ENCODE measurements around the gene SPINK5.
"Not testable (repeated sequence)": the region's sequence is repeated elsewhere in the genome, so short reads cannot be mapped to it uniquely, and the experiment has no call there.

The SPINK5 gene, protein sequence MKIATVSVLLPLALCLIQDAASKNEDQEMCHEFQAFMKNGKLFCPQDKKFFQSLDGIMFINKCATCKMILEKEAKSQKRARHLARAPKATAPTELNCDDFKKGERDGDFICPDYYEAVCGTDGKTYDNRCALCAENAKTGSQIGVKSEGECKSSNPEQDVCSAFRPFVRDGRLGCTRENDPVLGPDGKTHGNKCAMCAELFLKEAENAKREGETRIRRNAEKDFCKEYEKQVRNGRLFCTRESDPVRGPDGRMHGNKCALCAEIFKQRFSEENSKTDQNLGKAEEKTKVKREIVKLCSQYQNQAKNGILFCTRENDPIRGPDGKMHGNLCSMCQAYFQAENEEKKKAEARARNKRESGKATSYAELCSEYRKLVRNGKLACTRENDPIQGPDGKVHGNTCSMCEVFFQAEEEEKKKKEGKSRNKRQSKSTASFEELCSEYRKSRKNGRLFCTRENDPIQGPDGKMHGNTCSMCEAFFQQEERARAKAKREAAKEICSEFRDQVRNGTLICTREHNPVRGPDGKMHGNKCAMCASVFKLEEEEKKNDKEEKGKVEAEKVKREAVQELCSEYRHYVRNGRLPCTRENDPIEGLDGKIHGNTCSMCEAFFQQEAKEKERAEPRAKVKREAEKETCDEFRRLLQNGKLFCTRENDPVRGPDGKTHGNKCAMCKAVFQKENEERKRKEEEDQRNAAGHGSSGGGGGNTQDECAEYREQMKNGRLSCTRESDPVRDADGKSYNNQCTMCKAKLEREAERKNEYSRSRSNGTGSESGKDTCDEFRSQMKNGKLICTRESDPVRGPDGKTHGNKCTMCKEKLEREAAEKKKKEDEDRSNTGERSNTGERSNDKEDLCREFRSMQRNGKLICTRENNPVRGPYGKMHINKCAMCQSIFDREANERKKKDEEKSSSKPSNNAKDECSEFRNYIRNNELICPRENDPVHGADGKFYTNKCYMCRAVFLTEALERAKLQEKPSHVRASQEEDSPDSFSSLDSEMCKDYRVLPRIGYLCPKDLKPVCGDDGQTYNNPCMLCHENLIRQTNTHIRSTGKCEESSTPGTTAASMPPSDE

GRCh38 chr5:148063861-148064260 is at the start of gene SPINK5:
SPINK5 (plus strand) TSS chr5:148063980; CDS start chr5:148064045, 65 bp downstream.
- no peak for DNase-seq

DNA sequence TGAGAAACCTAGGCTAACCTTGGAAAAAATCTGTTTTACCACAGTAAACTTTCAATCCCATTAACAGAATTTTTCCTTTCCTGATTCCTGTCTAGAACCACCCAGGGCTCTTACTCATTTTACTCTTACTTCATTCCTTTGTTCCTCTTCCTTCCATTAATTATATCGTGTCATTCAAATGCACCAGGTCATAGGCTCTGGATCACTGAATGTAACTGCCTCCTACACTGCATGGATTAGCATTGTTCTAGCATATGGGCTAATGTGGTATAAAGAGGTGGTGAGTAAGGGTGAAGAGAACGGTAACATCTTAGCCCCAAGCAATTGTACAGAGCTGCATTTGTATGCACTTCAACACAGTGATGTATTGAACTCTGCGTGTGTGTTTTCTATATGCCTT is 49.5 kb upstream of the SPINK5 start:
- DNase-seq: no peak

- DNase-seq: no peak
Measured at GRCh38 chr5:148020257-148020988, 43.4 kb upstream of the SPINK5 start.

DNA sequence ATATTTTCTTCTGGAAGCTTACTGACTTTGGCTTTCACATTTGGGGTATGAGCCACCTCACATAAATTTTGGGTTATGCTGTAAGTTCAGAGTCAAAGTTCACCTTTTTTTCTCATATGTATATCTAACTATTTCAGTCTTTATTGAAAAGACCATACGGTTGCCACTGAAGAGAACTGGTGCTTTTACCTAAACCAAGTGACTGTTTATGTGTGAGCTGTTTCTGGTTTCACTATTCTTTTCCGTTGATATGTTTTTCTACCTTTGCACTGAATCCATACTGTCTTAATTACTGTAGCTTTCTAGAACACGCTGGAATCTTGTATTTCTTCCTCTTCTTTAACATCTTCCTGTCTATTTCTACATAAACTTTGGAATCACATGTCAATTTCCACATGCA is 36.3 kb upstream of the SPINK5 start:
- no peak for DNase-seq

- no peak for DNase-seq
Measured at GRCh38 chr5:148029131-148029530, 34.6 kb upstream of the SPINK5 start.

GRCh38 chr5:148033134-148033533 is 30.6 kb upstream of the SPINK5 start:
- DNase-seq: no peak

DNA sequence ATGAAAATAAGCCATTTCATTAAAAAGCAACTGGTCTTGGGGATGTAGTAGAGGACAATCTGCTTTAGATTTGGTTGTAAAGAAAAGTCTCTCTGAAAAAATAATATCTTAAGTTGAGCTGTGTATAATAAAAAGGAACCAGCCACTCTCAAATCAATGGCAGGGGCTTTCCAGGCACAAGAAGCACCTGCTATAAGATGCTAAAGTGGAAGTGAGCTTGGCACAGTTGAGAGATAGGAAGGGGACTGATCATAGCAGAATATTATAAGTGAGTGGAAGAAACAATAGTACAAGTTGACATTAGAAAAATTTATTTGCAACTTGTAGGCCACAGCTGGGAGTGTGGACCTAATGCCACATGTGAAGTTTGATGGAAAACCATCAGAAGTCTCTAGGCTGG is 28.1 kb upstream of the SPINK5 start:
- DNase-seq: no peak

DNA sequence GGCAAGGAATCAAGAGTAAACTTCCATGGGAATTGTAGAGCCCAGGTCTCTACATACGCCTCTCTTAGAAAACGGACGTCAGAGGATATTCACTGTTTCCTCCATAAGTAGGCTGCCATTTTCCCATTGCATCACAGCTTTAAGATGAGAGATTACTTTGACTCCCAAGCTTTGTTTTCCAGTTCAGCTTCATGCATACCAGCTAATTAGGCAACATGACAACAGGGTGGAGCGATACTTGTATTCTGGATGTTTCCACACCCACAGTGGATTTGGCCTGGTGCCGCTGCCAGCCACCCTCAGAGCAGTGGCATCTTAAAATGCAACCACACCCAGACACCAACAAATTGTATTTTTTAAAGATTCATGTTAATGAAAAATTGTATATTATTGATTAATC is 20.9 kb upstream of the SPINK5 start:
- no peak for DNase-seq

- no peak for DNase-seq
Measured at GRCh38 chr5:148043705-148044104, 20.1 kb upstream of the SPINK5 start.

DNA sequence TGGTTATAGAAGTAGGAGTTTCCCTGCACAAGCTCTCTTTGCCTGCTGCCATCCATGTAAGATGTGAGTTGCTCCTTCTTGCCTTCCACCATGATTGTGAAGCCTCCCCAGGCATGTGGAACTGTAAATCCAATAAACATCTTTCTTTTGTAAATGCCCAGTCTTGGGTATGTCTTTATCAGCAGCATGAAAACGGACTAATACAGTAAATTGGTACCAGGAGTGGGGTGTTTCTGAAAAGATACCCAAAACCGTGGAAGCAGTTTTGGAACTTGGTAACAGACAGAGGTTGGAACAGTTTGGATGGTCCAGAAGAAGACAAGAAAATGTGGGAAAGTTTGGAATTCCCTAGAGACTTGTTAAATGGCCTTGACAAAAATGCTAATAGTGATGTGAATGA is 8.6 kb upstream of the SPINK5 start:
- DNase-seq: not testable (repeated sequence)

GRCh38 chr5:148060309-148060708 is 3.5 kb upstream of the SPINK5 start:
- no peak for DNase-seq

GRCh38 chr5:148060881-148061280 is 2.9 kb upstream of the SPINK5 start:
- no peak for DNase-seq

GRCh38 chr5:148070621-148071020 is 6.8 kb downstream of the SPINK5 start:
- DNase-seq: no peak

DNA sequence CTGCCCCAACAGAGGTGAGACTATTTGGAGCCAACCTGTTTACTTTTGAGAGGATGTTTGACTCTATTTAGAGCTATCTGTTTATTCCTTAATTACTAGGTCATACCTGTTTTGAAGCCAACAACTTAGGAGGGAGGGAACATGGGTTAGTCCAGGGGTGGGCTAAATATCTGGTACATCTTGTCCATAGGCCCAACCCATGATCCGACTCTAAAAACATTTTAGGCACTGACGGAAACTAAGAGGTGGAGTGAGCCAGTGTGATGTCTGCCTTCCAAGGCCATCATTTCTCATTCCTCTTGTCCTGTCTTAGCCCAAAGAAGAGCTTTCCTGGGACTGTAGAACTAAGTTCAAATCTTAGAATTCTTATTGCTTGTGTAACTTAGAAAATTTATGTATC is 8.4 kb downstream of the SPINK5 start:
- DNase-seq: no peak

GRCh38 chr5:148075529-148075928 is 11.7 kb downstream of the SPINK5 start:
- DNase-seq: no peak

DNA sequence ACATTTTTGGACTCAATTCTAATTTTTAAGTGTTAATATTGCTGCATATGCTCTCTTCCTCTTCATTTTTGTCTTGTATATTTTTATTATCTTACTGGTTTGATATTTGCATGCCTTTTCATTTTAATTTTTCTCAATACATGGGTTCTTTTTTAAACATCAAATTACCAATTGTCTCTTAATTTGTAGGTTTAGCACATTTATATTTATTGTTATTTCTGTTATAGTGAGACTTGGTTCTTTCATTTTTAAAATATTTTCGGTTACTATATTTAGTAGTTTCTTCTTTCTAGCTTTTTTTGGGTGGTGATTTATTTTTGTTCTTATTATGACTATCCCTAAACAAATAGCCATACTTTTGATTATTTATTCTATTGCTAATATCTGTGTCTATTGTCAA is 19.4 kb downstream of the SPINK5 start:
- DNase-seq: no peak

- no peak for DNase-seq
Measured at GRCh38 chr5:148084269-148084668, 20.5 kb downstream of the SPINK5 start.

DNA sequence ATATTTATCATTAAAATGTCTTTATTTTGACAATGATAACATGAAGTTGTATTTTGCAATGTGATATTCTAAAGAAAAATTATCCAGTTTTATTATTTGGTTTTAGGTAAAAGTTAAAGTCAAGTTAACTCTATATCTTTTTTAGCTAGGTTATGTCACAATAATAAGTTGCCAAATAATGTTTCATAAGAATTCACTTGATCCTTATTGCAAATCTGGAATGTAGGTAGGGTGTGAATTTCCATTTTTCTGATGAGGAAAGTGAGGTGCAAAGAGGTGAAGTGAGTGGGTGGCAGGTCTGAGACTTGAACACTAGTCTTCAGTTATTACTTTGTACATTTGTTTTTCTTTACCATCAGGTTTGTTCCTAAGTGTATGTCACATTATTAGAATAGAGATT is 21.5 kb downstream of the SPINK5 start:
- DNase-seq: no peak

DNA sequence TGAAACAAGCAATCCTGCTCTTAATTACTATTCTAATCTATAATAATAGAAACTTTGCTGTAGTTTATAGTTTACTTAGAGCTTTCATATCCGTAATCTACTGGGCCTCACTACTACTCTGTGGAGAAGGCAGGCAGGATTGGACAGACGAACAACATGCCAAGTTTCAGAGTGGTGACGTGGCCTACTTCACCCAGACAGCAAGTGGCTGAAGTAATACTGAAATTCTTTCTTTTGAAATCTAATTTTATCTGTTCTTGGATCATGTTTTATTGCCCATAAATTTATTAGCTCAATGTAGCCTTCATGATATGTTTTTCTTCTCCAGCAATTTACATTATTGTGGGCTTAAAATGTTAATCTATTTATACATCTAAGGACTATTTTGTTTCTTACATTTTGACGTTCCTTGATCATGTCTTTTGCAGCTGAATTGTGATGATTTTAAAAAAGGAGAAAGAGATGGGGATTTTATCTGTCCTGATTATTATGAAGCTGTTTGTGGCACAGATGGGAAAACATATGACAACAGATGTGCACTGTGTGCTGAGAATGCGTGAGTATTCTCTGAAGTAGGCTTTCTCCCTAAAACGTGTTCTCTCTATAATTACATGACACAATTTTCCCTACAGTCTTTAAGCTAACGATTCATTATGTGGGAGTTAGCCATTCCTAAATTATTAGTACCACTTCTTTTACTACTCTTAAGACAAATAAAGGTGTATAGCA is 22.4 kb downstream of the SPINK5 start:
- DNase-seq: no peak

GRCh38 chr5:148090146-148090772 is 26.5 kb downstream of the SPINK5 start:
- no peak for DNase-seq

DNA sequence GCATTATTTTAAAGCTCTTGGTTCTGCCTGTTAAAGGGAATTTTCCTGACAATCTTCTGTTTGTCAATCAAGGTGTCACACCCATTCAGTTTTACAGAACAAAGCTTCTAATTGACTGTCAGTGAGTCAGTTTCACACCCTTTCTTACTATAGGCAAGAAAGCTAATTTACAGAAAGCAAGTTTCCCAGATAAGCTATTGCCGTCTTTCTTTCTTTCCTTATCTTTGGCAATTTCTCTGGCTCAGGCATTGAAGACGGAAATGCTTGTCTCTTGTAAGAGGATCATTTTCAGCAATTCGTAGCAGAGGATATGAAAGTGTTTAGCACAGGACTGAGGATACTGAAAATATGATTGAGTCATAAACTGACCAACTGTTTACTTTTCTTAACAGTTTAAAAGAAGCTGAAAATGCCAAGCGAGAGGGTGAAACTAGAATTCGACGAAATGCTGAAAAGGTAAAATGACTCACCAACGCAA is 27.0 kb downstream of the SPINK5 start:
- DNase-seq: no peak

Data from stimulated activated CD4-positive, alpha-beta T cell treated with anti-CD3 and anti-CD28 coated beads, Interleukin-4, amount 100 ng/mL, for 1 hour (primary cell).